SK-N-SH treated with all-trans-retinoic acid at 6 μM for 48 hours (cell line): Measurements from ENCODE around the gene PRR12.
A peak's percentile ranks its signal among the peaks of the same experiment; 100 is the strongest.

Experiments
- ATAC-seq: fragments of 200-7000 bp; cut with Tn5 transposase; 3 replicates; pipeline ENCODE4 v1.9.1; 2020; ENCODE audit warnings: mild to moderate bottlenecking, moderate library complexity
- ARNTL ChIP-seq: fragments of 450-650 bp; formaldehyde crosslinking; IDR thresholded peaks from 2 replicates; pipeline ENCODE4 v1.5.0; 2020; ENCODE audit warnings: low read depth, mild to moderate bottlenecking, moderate library complexity, borderline replicate concordance
- BACH2 ChIP-seq: fragments of 250-450 bp; sonication (Bioruptor Pico); IDR thresholded peaks from 2 replicates; pipeline ENCODE4 v1.9.0; 2021; ENCODE audit warnings: mild to moderate bottlenecking, borderline replicate concordance
- CSDC2 ChIP-seq: fragments of 250-450 bp; sonication (Bioruptor Pico); IDR thresholded peaks from 2 replicates; pipeline ENCODE4 v1.5.0; 2020; ENCODE audit warnings: mild to moderate bottlenecking, moderate library complexity
- ESRRG ChIP-seq: fragments of 250-450 bp; sonication (Bioruptor Pico); IDR thresholded peaks from 2 replicates; pipeline ENCODE4 v1.6.1; 2021; ENCODE audit warnings: mild to moderate bottlenecking
- ISL1 ChIP-seq: fragments of 250-450 bp; sonication (Bioruptor Pico); IDR thresholded peaks from 2 replicates; pipeline ENCODE4 v2.1.2; 2022; ENCODE audit warnings: mild to moderate bottlenecking, moderate library complexity
- OSR1 ChIP-seq: fragments of 250-450 bp; sonication (Bioruptor Pico); IDR thresholded peaks from 2 replicates; pipeline ENCODE4 v1.8.0; 2022; ENCODE audit warnings: moderate library complexity, mild to moderate bottlenecking, inconsistent platforms
- PPARA ChIP-seq: fragments of 250-450 bp; sonication (Bioruptor Pico); IDR thresholded peaks from 2 replicates; pipeline ENCODE4 v1.5.0; 2020; ENCODE audit warnings: mild to moderate bottlenecking, borderline replicate concordance
- RARB ChIP-seq: fragments of 250-450 bp; sonication (Bioruptor Pico); IDR thresholded peaks from 2 replicates; pipeline ENCODE4 v1.8.0; 2021; ENCODE audit warnings: mild to moderate bottlenecking, moderate library complexity
- SNAI2 ChIP-seq: fragments of 250-450 bp; sonication (Bioruptor Pico); IDR thresholded peaks from 2 replicates; pipeline ENCODE4 v1.5.0; 2020; ENCODE audit warnings: mild to moderate bottlenecking, moderate library complexity
- TCF4 ChIP-seq: fragments of 250-450 bp; sonication (Bioruptor Pico); IDR thresholded peaks from 2 replicates; pipeline ENCODE4 v1.8.0; 2021; ENCODE audit warnings: mild to moderate bottlenecking, moderate library complexity, borderline replicate concordance
- TOX ChIP-seq: fragments of 250-450 bp; sonication (Bioruptor Pico); IDR thresholded peaks from 2 replicates; pipeline ENCODE4 v1.8.0; 2021; ENCODE audit warnings: mild to moderate bottlenecking, moderate library complexity, borderline replicate concordance
- ZC3H10 ChIP-seq: fragments of 250-450 bp; sonication (Bioruptor Pico); IDR thresholded peaks from 2 replicates; pipeline ENCODE4 v1.5.1; 2021; ENCODE audit warnings: mild to moderate bottlenecking, moderate library complexity
- ZFP3 ChIP-seq: fragments of 250-450 bp; sonication (Bioruptor Pico); IDR thresholded peaks from 2 replicates; pipeline ENCODE4 v1.5.0; 2020; ENCODE audit warnings: mild to moderate bottlenecking, moderate library complexity
- ZFP30 ChIP-seq: fragments of 450-650 bp; formaldehyde crosslinking; IDR thresholded peaks from 2 replicates; pipeline ENCODE4 v1.5.0; 2022; ENCODE audit warnings: mild to moderate bottlenecking, moderate library complexity
- ZNF565 ChIP-seq: fragments of 450-650 bp; formaldehyde crosslinking; conservative IDR thresholded peaks from 2 replicates; pipeline ENCODE4 v1.5.0; 2020; ENCODE audit warnings: low read depth, mild to moderate bottlenecking, moderate library complexity
- ZNF70 ChIP-seq: fragments of 450-650 bp; formaldehyde crosslinking; IDR thresholded peaks from 2 replicates; pipeline ENCODE4 v1.5.0; 2020; ENCODE audit warnings: mild to moderate bottlenecking, moderate library complexity
- ZNF8 ChIP-seq: fragments of 450-650 bp; formaldehyde crosslinking; IDR thresholded peaks from 2 replicates; pipeline ENCODE4 v1.5.0; 2020; ENCODE audit warnings: mild to moderate bottlenecking, moderate library complexity
- TF ChIP-seq, protein P1 (sequence below): fragments of 250-450 bp; sonication (Bioruptor Pico); IDR thresholded peaks from 2 replicates; pipeline ENCODE4 v1.5.0; 2020; ENCODE audit warnings: mild to moderate bottlenecking, moderate library complexity
- TF ChIP-seq, protein P2 (sequence below): fragments of 250-450 bp; sonication (Bioruptor Pico); IDR thresholded peaks from 2 replicates; pipeline ENCODE4 v1.5.1; 2020; ENCODE audit warnings: low read depth, mild to moderate bottlenecking, moderate library complexity
- TF ChIP-seq, protein P3 (sequence below): fragments of 250-450 bp; sonication (Bioruptor Pico); IDR thresholded peaks from 2 replicates; pipeline ENCODE4 v1.8.0; 2021; ENCODE audit warnings: low read depth, mild to moderate bottlenecking, moderate library complexity, borderline replicate concordance
- TF ChIP-seq, protein P4 (sequence below): fragments of 250-450 bp; sonication (Bioruptor Pico); IDR thresholded peaks from 2 replicates; pipeline ENCODE4 v1.8.0; 2020; ENCODE audit warnings: mild to moderate bottlenecking, moderate library complexity, borderline replicate concordance
- TF ChIP-seq, protein P5 (sequence below): fragments of 250-450 bp; sonication (Bioruptor Pico); IDR thresholded peaks from 2 replicates; pipeline ENCODE4 v1.5.1; 2021; ENCODE audit warnings: mild to moderate bottlenecking, moderate library complexity

The PRR12 gene

DNA sequence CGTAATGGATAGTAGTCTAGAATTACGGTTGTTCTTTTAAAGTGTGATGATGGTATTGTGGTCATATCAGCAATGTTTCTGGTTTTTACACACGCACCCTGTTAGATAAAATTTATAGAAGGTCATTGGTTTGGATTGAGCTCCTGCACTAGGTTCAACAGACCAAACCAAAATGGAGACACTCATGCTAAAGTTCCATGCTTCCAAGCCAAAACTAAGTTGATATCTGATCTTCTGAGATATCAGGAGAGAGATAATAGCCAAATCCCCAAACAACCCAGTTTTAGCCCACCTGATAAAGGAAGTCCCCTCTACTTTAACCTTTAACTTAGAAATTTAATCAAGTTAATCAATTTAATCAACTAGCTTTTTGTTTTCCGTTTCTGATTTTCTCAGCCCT, 11.8 kb upstream of the PRR12 start:
- no peak for ATAC-seq
- TF ChIP-seq, protein P1, sequence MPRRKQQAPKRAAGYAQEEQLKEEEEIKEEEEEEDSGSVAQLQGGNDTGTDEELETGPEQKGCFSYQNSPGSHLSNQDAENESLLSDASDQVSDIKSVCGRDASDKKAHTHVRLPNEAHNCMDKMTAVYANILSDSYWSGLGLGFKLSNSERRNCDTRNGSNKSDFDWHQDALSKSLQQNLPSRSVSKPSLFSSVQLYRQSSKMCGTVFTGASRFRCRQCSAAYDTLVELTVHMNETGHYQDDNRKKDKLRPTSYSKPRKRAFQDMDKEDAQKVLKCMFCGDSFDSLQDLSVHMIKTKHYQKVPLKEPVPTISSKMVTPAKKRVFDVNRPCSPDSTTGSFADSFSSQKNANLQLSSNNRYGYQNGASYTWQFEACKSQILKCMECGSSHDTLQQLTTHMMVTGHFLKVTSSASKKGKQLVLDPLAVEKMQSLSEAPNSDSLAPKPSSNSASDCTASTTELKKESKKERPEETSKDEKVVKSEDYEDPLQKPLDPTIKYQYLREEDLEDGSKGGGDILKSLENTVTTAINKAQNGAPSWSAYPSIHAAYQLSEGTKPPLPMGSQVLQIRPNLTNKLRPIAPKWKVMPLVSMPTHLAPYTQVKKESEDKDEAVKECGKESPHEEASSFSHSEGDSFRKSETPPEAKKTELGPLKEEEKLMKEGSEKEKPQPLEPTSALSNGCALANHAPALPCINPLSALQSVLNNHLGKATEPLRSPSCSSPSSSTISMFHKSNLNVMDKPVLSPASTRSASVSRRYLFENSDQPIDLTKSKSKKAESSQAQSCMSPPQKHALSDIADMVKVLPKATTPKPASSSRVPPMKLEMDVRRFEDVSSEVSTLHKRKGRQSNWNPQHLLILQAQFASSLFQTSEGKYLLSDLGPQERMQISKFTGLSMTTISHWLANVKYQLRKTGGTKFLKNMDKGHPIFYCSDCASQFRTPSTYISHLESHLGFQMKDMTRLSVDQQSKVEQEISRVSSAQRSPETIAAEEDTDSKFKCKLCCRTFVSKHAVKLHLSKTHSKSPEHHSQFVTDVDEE: no peak
- TF ChIP-seq ISL1 (CRISPR knock-in tag) (peak; percentile 21; the same call in 1 of the 2 replicates), ZFP30 (no peak), BACH2 (CRISPR knock-in tag) (no peak), PPARA (CRISPR knock-in tag) (no peak), SNAI2 (CRISPR knock-in tag) (0 out of 2 replicates have a peak, but pooled peaks have one; percentile 41), ZNF8 (CRISPR knock-in tag) (no peak), ZFP3 (0 out of 2 replicates have a peak, but pooled peaks have one; percentile 53), CSDC2 (CRISPR knock-in tag) (peak; percentile 71; the same call in 1 of the 2 replicates)

DNA sequence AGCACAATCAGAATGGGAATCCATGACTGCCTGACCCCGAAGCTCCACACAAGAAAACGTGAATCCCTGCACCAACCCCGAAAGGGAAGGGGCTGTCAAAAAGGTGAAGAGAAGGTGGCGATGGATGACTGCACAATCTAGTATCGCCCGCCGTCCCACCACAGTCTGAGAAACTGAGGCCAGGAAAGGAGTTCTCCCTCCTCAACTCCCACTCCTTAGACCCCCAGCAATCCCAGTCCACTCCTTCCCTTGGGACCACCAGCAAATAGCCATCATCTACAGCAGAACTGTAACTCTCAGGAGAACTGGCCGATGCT, 11.1 kb upstream of the PRR12 start:
- no peak for TF ChIP-seq SNAI2 (CRISPR knock-in tag)
- TF ChIP-seq, protein P2, sequence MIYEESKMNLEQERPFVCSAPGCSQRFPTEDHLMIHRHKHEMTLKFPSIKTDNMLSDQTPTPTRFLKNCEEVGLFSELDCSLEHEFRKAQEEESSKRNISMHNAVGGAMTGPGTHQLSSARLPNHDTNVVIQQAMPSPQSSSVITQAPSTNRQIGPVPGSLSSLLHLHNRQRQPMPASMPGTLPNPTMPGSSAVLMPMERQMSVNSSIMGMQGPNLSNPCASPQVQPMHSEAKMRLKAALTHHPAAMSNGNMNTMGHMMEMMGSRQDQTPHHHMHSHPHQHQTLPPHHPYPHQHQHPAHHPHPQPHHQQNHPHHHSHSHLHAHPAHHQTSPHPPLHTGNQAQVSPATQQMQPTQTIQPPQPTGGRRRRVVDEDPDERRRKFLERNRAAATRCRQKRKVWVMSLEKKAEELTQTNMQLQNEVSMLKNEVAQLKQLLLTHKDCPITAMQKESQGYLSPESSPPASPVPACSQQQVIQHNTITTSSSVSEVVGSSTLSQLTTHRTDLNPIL (CRISPR knock-in tag): no peak
- TF ChIP-seq ZFP3: no peak
- TF ChIP-seq TOX (CRISPR knock-in tag): no peak
- TF ChIP-seq ISL1 (CRISPR knock-in tag): no peak
- TF ChIP-seq, protein P3, sequence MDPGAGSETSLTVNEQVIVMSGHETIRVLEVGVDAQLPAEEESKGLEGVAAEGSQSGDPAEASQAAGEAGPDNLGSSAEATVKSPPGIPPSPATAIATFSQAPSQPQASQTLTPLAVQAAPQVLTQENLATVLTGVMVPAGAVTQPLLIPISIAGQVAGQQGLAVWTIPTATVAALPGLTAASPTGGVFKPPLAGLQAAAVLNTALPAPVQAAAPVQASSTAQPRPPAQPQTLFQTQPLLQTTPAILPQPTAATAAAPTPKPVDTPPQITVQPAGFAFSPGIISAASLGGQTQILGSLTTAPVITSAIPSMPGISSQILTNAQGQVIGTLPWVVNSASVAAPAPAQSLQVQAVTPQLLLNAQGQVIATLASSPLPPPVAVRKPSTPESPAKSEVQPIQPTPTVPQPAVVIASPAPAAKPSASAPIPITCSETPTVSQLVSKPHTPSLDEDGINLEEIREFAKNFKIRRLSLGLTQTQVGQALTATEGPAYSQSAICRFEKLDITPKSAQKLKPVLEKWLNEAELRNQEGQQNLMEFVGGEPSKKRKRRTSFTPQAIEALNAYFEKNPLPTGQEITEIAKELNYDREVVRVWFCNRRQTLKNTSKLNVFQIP (CRISPR knock-in tag): no peak
- no peak for TF ChIP-seq OSR1
- TF ChIP-seq ESRRG (CRISPR knock-in tag): no peak
- TF ChIP-seq, protein P4, sequence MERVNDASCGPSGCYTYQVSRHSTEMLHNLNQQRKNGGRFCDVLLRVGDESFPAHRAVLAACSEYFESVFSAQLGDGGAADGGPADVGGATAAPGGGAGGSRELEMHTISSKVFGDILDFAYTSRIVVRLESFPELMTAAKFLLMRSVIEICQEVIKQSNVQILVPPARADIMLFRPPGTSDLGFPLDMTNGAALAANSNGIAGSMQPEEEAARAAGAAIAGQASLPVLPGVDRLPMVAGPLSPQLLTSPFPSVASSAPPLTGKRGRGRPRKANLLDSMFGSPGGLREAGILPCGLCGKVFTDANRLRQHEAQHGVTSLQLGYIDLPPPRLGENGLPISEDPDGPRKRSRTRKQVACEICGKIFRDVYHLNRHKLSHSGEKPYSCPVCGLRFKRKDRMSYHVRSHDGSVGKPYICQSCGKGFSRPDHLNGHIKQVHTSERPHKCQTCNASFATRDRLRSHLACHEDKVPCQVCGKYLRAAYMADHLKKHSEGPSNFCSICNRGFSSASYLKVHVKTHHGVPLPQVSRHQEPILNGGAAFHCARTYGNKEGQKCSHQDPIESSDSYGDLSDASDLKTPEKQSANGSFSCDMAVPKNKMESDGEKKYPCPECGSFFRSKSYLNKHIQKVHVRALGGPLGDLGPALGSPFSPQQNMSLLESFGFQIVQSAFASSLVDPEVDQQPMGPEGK (CRISPR knock-in tag): no peak
- TF ChIP-seq RARB (CRISPR knock-in tag): no peak
- no peak for TF ChIP-seq BACH2 (CRISPR knock-in tag)
- TF ChIP-seq ZNF8 (CRISPR knock-in tag): no peak
- TF ChIP-seq ZC3H10: no peak
- TF ChIP-seq ZNF565 (CRISPR knock-in tag): no peak
- no peak for TF ChIP-seq PPARA (CRISPR knock-in tag)
- no peak for TF ChIP-seq CSDC2 (CRISPR knock-in tag)
- no peak for TF ChIP-seq ZFP30
- no peak for TF ChIP-seq ZNF70
- TF ChIP-seq, protein P5, sequence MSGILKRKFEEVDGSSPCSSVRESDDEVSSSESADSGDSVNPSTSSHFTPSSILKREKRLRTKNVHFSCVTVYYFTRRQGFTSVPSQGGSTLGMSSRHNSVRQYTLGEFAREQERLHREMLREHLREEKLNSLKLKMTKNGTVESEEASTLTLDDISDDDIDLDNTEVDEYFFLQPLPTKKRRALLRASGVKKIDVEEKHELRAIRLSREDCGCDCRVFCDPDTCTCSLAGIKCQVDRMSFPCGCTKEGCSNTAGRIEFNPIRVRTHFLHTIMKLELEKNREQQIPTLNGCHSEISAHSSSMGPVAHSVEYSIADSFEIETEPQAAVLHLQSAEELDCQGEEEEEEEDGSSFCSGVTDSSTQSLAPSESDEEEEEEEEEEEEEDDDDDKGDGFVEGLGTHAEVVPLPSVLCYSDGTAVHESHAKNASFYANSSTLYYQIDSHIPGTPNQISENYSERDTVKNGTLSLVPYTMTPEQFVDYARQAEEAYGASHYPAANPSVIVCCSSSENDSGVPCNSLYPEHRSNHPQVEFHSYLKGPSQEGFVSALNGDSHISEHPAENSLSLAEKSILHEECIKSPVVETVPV (CRISPR knock-in tag): no peak
- no peak for TF ChIP-seq ARNTL (CRISPR knock-in tag)
- TF ChIP-seq, all 23 proteins: peak for 0
- ATAC-seq: peak; percentile 28

DNA sequence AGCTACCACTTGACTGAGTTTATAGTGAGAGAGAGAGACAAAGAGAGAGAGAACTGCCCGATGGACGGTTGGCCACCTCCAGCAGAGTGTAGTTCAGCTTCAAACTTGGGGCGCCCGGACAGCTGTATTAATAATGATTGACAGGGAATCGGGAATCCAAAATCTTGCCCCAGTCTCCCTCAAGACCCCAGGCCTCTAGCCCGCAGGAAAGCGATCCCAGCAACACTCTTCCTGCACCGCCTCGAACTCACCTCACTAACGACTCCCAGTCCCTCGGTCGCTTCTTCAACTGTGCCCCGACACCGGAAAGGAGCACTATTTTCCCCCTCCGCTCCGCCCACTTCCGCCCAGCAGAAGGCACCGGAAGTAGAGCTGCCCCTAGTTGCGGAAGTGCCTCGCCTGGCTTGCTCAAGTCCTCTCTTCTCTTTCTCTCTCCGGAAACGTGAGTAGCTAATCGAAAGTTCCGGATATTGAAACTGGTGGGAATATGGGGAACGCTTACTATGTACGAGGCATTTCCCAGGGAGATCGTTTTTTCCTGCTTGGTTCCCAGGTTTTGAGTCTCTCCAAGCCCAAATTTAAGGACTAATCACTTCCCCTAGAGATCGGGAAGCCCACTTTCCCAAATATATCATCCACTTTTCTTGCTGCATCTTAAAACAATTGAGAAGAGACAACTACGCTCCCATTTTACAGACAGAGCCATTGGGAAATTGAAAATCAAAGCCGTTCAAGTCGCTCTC, 10.5 kb upstream of the PRR12 start, which contains the start of gene NOSIP:
NOSIP (minus strand) TSS at position 293 of the 743 bp plus-strand sequence. CDS start 19,865 bp downstream, outside the sequence.
- peak; percentile 98 for ATAC-seq
- TF ChIP-seq PPARA (CRISPR knock-in tag): no peak
- TF ChIP-seq, protein P5 (CRISPR knock-in tag): no peak
- TF ChIP-seq TCF4 (CRISPR knock-in tag): no peak
- no peak for TF ChIP-seq ZNF70
- TF ChIP-seq, protein P2 (CRISPR knock-in tag): no peak
- TF ChIP-seq ZFP3: no peak
- TF ChIP-seq ZNF565 (CRISPR knock-in tag): no peak
